ENCODE data around the gene ANKMY1. TPM values are rescaled to one million over a fixed set of nuclear protein-coding genes. Genes with fewer than 3 reads are reported as not detected.

Gene ANKMY1
- total and polyA plus RNA-seq, 8 donors = 6.9 to 20.1 (median 10.7) TPM

- H3K4me1 ChIP-seq = peaks cover 7 to 18% (median 13%) of the 10 kb centered on the region in 3 donors
- H3K36me3 ChIP-seq = peaks cover 0 to 30% (median 16%) of the 10 kb centered on the region in 3 donors
- no peaks in the 10 kb centered on the region for H3K9me3 ChIP-seq
- TF ChIP-seq CTCF (IDR thresholded peaks at IDR 0.05) = no peak
- peak in 3 of 6 donors; percentile 47 to 83 (median 59) for DNase-seq
- no peak for FAIRE-seq
- intact Hi-C loops (cut with DNase I) = no loop called here
- no peaks in the 10 kb centered on the region for H3K27me3 ChIP-seq
- ATAC-seq = no peak
- no peak overlapping the region for H3K4me3 ChIP-seq
- WGBS, 2 donors = 76 to 80% methylated on average over 30 of the region's 30 CpGs
- no peak overlapping the region for H3K27ac ChIP-seq
Observed at GRCh38 chr2:240572141-240573031, 14.6 kb upstream of the ANKMY1 start.

- intact Hi-C loops (cut with DNase I) = no loop called here
- DNase-seq = peak in 2 of 6 donors; percentile 47 to 78
Observed at GRCh38 chr2:240571314-240571973, 13.7 kb upstream of the ANKMY1 start.

GRCh38 chr2:240570531-240571313 is 12.9 kb upstream of the ANKMY1 start:
- Histone ChIP-seq H3K4me3 (no peak overlapping the region), H3K27ac (no peak overlapping the region), H3K36me3 (peaks cover 0 to 15% (median 11%) of the 10 kb centered on the region in 3 donors), H3K9me3 (no peaks in the 10 kb centered on the region), H3K4me1 (peaks cover 15 to 31% (median 26%) of the 10 kb centered on the region in 3 donors), H3K27me3 (no peaks in the 10 kb centered on the region)
- TF ChIP-seq CTCF (IDR thresholded peaks at IDR 0.05) = no peak
- no peak for ATAC-seq
- DNase-seq = peak in 2 of 6 donors; percentile 55 to 65
- FAIRE-seq = no peak
- intact Hi-C loops (cut with DNase I) = no loop called here
- 80 to 90% methylated on average over 10 to 11 of the region's 11 CpGs for WGBS, 2 donors

More at GRCh38 chr2:240571314-240571973, 13.7 kb upstream of the ANKMY1 start:
- Histone ChIP-seq H3K4me1 (peaks cover 15 to 26% (median 22%) of the 10 kb centered on the region in 3 donors), H3K27me3 (no peaks in the 10 kb centered on the region), H3K27ac (no peak overlapping the region), H3K4me3 (no peak overlapping the region), H3K9me3 (no peaks in the 10 kb centered on the region), H3K36me3 (peaks cover 0 to 21% (median 11%) of the 10 kb centered on the region in 3 donors)
- WGBS, 2 donors = 90 to 95% methylated on average over 14 to 18 of the region's 18 CpGs
- FAIRE-seq (no peak), ATAC-seq (no peak)
- no peak for TF ChIP-seq CTCF (IDR thresholded peaks at IDR 0.05)

GRCh38 chr2:240569998-240570530 is 12.3 kb upstream of the ANKMY1 start:
- Histone ChIP-seq H3K27ac (no peak overlapping the region), H3K36me3 (peaks cover 0 to 8% (median 5%) of the 10 kb centered on the region in 3 donors), H3K9me3 (no peaks in the 10 kb centered on the region), H3K27me3 (no peaks in the 10 kb centered on the region), H3K4me3 (peak overlapping the region in 2 of 4 donors; percentile 82 to 91), H3K4me1 (peaks cover 15 to 35% (median 31%) of the 10 kb centered on the region in 3 donors)
- intact Hi-C loops (cut with DNase I) = no loop called here
- ATAC-seq = no peak
- peak in 4 of 6 donors; percentile 45 to 73 (median 53) for DNase-seq
- 66 to 74% methylated on average over 15 of the region's 15 CpGs for WGBS, 2 donors
- FAIRE-seq = no peak
- no peak for TF ChIP-seq CTCF (IDR thresholded peaks at IDR 0.05)

Measured in pancreas (tissue), 10 donors.